Epithelial cell of proximal tubule (primary cell): ENCODE data around the gene DDN. TPM values are rescaled to one million over a fixed set of nuclear protein-coding genes. Genes with fewer than 3 reads are reported as not detected.

Experiments
- DNase-seq: peaks from one replicate; pipeline ENCODE4 v3.0.0-alpha.2; 2011; ENCODE audit warnings: low read depth
- H3K4me3 ChIP-seq: 2 replicates; pipeline ENCODE4 v1.5.1; 2011; ENCODE audit warnings: low read depth, mild to moderate bottlenecking, low read length
- CTCF ChIP-seq: conservative IDR thresholded peaks from 2 replicates; pipeline ENCODE4 v1.5.1; 2012; ENCODE audit warnings: low read depth, mild to moderate bottlenecking, low read length
- total RNA-seq: library from RNA; depleted of rRNA; stranded (reverse); fragments of >200 nt; gene quantifications from 2 replicates; pipeline ENCODE4 v1.2.3, GENCODE V29; 2015

The DDN gene
- total RNA-seq, 1 donor from 2014 or later: 0.29 TPM

- DNase-seq: no peak
- H3K4me3 ChIP-seq: no peak overlapping the region
- TF ChIP-seq CTCF: no peak
Observed at GRCh38 chr12:48970702-48971334, 28.4 kb downstream of the DDN start.

- H3K4me3 ChIP-seq: no peak overlapping the region
- peak; percentile 15 for TF ChIP-seq CTCF
- no peak for DNase-seq
Observed at GRCh38 chr12:48969833-48970701, 29.1 kb downstream of the DDN start.

GRCh38 chr12:48969160-48969771 is 29.9 kb downstream of the DDN start:
- no peak for TF ChIP-seq CTCF
- no peak for DNase-seq
- H3K4me3 ChIP-seq: no peak overlapping the region

- DNase-seq: no peak
- TF ChIP-seq CTCF: no peak
- no peak overlapping the region for H3K4me3 ChIP-seq
Observed at GRCh38 chr12:48968467-48968866, 30.7 kb downstream of the DDN start.

GRCh38 chr12:48967991-48968390 is 31.2 kb downstream of the DDN start:
- DNase-seq: no peak
- TF ChIP-seq CTCF: no peak
- no peak overlapping the region for H3K4me3 ChIP-seq

GRCh38 chr12:48966177-48966895 is 32.8 kb downstream of the DDN start:
- no peak overlapping the region for H3K4me3 ChIP-seq
- no peak for TF ChIP-seq CTCF
- no peak for DNase-seq
